SHP77 treated with DMSO at 0.1 percent for 48 hours (cell line): ENCODE measurements around the gene RUBCNL.
"Not testable (repeated sequence)": the region's sequence is repeated elsewhere in the genome, so short reads cannot be mapped to it uniquely, and the experiment has no call there.

Source experiments
- DNase-seq: peaks from one replicate; lab custom pipeline; 2025; lab: John Stamatoyannopoulos, UW

The RUBCNL gene

DNA sequence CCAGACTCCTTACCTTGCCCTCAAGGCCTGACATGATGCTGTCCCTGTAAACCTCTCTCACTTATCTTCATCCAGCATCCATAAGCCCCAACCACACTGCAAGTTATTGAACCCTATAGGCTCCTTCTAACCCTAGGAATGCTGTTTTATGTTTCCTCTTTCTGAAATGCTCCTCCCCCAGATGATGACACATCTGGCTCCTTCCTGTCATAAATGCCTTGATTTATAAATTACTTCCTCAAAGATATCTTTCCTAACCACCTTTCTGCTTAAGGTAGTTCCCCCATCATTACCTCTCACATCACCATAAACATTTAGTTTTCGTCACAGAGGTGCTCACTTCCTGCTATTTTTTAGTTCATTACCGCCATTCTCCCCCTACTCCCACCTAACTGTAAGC, 12.3 kb downstream of the RUBCNL start:
- no peak for DNase-seq

DNA sequence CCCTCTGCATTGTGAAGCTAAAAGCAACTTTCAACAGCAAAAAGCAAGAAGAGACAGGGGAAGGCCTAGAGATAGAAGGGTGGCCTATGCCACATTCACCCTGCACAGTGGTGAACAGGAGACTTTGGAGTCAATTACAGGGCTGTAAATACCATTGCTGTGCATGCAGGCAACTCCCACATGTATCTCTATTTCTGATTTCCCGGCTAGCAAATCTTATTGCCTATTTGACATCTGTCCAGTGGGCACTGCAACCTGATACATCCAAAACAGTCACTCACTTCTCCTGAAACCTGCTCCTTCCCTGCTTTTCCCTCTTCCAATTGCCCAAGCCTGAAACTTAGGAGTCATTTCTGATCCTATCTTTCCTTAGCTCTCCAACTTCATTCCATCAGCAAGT, 13.4 kb downstream of the RUBCNL start:
- no peak for DNase-seq

DNA sequence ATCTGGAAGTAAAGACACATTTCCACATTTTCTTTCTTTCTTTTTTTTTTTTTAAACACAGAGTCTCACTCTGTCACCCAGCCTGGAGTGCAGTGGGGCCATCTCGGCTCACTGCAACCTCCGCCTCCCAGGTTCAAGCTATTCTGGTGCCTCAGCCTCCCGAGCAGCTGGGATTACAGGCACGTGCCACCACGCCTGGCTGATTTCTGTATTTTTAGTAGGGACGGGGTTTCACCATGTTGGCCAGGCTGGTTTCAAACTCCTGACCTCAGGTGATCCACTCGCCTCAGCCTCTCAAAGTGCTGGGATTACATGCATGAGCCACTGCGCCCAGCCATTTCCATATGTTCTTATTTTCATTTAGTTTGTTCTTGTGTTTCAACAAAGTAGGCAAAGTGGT, 14.1 kb downstream of the RUBCNL start:
- not testable (repeated sequence) for DNase-seq

DNA sequence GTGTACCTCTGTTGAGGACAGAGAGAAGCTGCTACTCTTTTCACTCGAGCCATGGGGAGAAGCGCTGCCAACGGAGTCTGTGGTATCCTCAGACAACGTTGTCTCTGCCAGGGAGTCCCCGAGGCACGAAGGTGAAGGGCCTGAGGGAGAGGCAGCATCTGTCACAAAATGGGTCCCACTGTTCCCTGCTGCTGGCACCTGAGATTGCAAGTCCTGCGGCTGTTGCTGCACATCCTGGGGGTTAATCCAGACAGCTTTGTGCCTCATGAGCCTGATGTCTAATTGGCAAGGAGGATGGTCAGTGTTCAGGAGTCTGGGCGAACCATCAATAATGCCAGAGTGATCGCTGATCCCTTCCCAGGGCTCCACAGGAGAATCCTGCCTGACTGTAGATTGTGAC, 15.0 kb downstream of the RUBCNL start:
- no peak for DNase-seq

DNA sequence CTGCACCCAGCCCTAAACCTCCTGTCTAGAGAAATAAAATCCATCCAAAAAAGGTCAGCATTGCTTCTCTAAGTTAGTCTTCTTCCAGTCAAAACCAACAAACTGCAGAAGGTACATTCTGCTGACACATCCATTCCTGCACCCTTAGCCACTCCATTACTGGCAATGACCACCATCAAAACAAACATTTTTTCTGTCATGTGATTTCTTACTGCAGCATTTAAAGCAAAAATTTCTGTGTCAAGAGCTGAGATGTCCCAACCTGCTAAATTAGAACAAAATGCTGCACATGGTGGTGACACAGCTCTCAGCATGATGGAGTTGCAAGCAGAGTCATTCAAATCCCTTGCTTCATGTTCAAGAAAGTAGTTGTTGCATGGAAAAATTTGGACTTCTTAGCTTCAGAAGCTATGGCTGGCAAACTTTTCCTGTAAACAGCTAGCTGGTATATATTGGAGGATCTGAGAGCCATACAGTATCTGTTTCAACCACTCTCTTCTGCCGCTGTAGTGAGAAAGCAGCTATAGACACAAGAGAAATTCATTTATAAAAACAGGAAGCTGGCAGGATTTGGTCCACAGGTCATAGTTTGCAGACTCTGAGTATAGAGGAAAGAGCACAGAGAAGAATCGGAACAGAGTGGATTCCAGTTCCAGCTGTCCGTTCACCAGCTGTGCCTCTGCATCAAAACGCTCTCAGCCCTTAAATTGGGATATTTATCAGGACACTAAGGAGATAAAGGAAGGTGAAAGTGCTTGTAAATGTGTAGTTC, 17.4 kb downstream of the RUBCNL start:
- no peak for DNase-seq

DNA sequence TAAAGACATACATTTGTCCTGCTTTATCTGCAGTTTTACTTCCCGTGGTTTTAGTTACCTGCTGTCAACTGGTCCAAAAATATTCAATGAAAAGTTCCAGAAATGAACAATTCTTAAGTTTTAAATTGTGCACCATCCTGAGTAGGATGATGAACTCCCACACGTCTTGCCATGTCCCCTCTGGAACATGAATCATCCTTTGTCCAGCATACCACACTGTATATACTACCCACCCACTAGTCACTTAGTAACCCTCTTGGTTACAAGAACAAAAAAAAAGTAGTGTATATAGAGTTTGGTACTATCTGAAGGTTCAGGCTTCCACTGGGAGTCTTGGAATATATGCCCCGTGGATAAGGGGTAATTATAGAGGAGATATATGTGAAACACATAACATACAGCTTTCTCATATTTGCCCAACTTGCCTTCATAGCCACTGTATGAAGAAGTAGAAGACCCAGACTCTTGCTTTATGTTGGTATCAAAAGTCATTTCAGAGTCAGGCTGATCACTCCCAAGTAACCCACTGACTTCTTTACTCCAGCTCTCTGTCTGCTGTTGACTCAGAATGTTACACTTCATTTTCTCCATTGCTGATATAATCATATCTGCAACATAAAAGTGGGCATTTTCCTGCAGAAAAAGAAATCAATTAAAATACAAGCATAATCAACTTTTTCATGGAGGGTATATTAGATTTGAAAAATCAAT, 19.3 kb downstream of the RUBCNL start:
- no peak for DNase-seq

DNA sequence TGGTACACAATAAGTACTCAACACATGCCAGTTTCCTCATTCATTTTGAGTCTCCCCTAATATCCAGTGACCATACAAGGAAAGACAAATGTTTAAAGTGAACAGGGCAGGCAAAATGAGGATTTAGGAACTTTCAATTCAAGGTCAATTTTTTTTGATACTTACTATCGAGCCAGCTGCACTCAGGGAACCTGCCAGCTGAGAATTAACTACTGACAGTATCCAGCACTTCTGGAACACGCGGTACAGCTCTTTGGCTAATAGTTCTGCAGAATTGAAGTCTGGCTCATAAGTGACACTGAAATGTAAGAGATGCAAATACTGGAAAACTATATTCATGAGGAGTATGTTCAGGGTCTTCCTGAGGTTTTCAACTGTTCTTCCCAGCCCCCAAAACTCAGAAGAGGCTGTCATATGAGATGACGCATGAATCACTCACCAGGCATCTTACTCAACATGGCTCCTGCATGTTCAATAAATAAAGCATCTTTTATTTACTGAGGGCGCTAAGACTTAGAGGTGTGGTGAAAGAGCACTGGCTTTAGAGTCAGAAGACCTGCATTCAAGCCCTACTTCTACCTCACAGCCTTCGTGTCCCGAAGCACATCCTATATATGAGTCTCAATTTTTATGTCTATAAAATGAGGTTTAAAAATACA, 25.6 kb downstream of the RUBCNL start:
- DNase-seq, result no peak

DNA sequence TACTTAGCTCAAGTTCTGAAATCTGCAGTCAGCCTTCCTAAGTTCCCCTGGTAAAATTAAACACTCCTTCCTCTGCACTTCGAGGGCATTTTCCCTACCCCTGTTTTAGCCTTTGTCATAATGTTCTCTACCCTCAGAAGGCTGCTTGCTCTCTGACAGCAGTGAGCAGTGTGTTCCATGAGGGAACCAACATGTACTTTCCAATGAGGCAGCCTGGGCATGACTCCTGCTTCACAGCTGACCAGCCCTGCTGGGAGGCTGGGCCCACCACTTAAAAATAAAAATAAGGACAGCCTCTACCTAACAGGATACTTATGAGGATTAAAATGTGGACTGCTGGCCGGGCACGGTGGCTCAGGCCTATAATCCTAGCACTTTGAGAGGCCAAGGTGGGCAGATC, 26.4 kb downstream of the RUBCNL start:
- DNase-seq, result no peak

DNA sequence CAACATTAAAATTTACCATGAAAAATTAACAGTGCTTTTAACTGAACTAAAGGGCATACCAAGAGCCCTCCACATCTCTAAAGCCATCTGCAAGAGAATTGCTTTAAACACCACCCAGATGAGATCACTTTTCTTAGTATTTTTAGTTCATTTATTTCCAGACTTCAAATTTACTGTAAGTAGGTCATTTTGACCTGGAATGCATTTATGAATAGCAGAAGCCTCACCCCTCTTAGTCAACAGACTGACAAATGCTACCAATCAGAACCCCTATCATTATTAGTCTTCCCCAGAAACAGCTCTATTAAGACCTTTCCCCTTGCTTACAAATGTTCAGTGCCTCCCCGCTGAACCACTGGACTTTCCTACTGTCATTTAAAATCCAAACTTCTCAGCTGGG, 27.3 kb downstream of the RUBCNL start:
- no peak for DNase-seq

DNA sequence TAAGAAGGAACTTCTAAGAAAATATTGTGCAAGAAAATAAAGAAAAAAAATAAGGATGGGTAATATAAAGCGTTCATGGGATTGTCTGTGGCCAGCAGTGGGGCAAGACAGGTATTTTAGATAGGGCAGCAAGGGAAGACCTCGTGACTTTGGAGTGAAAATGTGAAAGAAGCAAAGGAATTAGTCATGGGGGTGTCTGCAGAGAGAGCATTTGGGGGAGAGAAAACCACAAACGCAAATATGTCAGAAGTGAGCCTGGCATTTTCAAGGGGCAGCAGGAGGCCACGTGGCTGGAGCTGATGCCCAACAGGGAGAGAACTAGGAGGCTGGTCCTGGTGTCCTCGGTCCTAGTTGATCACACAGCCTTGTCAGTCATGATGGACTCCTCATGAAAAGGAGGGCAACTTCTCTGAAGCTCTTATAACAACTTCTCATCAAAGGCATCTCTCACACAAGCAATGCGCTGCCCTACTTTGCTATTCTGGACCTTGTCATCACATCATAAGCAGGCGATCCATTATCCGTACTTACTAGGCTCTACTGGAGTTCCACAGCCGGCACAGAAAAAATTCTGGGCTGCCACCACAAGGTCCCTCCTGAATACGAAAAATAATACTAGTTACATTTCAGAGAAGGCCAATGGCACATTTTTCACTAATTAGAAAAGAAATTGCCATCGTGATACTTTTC, 31.0 kb downstream of the RUBCNL start:
- no peak for DNase-seq

DNA sequence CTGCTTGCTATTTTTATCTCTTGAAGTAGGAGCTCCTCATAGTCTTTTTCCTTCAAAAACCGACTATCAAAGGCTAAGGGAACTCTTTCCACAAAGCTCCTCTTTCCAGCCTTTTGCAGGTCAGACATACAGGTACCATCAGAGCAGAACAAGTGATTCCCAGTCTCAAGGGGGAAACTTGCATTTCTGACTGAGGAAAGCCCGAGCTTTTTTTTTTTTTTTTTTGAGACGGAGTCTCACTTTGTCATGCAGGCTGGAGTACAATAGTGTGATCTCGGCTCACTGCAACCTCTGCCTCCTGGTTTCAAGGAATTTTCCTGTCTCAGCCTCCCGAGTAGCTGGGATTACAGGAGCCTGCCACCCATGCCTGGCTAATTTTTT, 32.0 kb downstream of the RUBCNL start:
- no peak for DNase-seq

DNA sequence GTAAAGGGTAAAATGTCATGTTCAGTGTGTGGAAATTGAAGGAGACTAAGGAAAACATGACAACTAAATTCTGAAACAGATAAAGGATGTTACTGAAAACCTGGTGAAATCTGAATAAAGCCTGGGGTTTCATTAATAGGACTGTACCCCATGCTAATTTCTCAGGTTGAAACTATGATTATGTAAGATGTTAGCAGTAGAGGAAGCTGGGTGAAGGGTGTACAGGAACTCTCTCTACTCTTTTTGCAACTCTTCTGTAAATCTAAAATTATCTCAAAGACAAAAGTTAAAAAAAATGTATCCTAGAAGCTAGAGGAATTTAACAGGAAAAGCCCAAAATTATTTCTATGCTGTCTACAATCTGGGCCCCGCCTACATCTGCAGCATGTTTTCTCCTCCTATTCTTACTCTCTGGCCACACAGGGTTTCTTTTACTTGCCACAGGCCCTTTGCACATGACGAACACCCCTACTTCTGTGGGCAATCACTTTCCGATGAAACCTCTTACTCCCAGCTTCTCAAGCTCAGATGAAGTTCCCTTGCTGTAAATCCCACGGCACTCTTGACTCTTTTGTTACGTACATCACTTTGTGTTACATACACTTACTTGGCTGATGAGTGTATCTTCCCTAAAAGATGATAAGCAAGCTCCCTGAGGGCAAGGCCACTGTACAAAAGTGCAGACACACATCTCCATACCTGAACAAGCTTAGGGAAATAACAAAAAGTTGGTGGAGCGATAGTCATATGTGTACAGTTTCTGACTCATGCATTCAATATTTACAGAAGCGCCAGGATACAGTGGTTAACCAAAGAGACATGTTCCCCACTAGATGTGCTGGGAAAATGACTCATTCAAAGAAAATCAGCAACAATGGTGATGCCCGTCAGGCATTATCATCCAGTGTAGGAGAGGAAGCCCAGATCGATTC, 32.6 kb downstream of the RUBCNL start:
- DNase-seq, result no peak

DNA sequence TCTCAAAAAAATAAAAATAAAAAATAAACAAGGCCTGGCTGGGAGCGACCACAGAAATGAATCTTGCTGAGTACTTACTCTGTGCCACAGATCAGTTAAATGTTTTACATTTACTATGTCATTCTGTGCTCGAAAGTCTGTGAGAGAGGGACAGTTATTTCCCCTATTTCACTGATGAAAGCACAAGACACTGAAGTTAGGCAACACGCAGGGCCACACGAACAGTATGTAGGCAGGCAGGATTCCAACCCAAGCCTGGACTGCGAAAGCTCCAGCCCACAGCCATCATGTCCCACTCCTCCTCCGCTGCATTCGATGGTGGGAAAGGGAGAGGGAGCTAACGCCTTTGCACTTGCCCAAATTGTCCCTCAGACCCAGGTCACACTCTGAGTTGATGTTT, 34.2 kb downstream of the RUBCNL start:
- no peak for DNase-seq

DNA sequence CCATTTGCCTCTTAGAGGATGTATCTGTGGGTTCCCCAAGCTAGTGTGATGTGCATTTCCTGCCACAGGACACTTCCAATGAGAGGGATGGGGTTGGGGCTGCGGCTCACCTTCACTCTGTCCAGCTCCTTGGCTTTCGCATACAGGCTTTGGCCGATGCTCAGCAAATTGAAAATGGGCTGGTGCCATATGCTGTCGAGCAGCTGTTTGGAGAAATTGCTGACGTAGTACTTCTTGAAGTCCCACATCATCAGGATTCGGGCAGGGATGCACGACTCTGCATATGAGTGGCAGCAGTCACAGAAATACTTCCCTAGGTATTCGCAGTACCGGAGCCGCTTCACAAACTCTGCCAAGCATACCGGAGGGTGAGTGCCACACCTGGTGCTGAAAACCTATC, 37.0 kb downstream of the RUBCNL start:
- no peak for DNase-seq

DNA sequence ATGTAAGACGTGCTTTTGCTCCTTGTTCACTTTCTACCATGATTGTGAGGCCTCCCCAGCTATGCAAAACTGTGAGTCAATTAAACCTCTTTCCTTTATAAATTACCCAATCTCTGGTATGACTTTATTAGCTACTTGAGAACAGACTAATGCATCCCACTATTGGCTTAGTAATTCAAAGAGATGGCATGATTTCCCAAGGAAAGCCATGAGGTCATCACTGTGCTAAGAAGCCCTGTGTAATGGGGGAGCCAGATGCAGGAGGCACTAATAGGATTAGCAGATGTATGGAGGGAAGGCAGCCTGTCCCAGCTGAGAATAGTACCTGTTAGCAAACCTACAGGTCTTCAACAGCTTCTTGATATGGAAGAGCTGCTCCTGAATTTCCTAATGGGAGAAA, 38.1 kb downstream of the RUBCNL start:
- DNase-seq, result no peak

DNA sequence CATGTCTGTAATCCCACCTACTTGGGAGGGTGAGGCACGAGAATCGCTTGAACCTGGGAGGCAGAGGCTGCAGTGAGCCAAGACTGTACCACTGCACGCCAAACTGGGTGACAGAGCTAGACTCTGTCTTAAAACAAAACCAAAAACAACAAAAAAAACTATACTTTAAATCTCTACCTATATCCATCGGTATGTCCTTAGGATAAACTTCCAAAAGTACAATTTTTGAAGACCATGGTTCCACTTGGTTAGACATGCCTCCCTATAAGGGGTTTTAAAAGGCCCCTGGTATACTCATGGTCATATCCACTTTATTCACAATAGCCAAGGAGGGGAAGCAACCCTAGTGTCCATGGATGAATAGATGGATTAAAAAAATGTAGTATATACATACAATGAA, 39.8 kb downstream of the RUBCNL start:
- DNase-seq, result no peak

DNA sequence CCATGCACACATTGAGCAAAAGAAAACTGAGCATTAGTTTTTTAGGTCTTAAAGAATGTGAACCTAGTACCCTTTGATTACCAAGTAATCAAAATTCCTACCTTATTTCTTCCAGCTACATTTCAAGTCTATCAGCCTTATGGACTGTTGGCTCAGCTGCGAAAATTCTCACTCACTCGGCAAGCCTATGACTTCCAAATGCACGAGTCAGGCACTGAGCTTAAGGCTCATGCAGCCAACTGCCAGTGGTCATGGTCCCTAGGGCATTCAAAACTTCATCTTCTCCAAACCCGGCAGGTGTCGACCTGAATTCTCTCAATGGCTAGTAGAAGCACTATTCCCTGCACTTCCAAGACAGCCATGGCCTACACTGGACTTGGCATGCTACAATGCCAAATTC, 41.2 kb downstream of the RUBCNL start:
- no peak for DNase-seq

DNA sequence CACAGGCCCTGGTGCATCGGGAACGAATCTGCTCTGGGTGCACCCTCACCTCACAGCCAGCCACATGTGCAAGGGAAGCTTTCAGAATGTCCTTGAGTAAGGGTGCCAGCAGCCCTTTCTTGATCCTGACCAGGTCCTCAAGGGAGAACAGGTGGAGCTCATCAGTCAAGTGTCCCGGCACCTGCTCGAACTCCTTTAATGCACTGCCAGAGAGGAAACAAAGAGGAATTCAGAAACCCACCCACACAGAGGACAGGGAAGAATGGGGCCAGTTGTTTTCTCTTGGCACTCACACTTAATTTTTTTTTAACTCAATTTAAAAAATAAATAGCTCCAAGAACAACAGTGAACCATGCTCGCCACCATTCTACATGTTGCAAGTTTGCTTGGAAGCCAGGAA, 41.7 kb downstream of the RUBCNL start:
- no peak for DNase-seq

DNA sequence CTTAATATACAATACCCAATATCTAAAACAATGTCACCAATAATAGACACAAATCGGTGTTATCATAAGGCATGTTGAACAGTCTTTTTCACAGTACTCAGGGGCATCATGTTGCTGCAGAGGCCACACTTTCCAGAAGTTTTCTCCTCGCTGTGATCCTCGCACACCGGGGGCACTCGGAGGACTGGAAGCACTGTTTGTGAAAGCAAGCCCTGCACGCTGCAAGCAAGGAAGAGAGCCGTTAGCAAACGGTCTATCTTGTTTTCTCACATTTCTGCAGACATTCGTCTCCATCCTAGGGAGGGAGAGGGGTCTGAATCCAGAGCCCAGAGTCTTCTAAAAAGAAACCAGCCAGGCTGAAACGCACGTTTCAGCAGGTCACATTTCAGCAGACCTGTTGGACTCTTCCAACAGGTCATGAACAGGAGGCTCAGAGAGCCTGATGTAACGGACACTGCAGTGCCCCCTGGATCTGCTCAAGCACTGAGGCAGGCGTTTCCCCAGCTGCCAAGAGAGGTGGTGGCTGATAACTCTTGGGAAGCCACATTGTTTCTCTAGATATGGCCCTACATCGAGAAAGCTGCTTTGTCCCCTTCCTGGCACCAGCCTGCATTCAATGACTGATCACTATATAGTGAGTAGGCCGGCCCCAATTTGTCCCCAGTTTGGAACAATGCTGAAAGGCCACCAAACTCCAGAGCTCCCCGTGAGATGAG, 43.6 kb downstream of the RUBCNL start:
- no peak for DNase-seq

DNA sequence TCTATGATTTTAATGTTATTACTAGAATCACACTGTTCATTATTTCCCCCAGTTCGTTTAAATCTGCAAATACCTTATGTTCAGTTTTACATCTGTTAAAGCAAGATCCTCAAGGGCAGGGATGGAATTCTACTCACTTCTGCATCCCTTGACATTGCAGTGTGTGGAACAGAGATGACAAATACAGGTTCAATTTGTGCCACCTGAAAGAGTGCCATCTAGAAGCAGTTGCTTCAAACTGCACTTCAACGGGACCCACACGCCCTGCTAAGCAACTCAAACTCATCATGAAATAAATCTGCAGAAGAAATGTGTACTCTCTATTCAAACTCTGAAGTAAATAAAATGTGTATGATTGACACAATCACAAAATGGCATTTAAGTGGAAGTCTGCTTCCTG, 44.5 kb downstream of the RUBCNL start:
- DNase-seq, result no peak

DNA sequence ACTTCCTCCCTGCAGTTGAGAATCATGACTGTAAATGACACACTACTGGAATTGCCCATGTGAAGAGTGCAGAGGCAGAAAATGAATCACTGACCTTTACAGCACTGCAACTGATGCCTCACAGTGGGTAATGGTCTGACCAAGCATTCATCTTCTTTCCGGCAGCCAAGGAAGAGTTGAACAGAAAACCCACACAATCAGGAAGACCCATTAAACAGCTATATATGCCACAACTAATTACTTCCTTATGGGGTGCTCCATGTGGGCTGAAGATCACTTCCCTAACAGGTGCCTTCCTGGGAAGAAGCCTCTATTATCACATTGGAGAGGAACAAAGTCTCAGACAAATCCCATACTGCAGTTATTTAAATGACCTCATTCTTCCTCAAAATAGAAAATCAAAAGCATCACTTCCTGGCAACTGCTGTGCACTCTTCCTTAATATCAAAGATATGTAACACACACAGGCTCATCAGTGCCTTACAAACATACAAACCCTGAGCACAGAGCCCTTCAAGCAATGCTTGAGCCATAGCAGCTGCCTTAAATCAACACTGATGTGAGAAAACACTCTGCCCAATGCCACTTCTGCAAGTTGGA, 45.8 kb downstream of the RUBCNL start:
- DNase-seq, result no peak
